Parathyroid adenoma (tissue), 2 donors: ENCODE data around the gene SMIM13.
A peak's percentile ranks its signal among the peaks of the same experiment; 100 is the strongest.

Source experiments
- H2AFZ ChIP-seq: fragments of 300-600 bp; sonication (generic); one replicate; pipeline ENCODE4 v1.7.0; 2017; ENCODE audit warnings: antibody characterized with exemption, mild to moderate bottlenecking
- H3K27ac ChIP-seq: fragments of 300-600 bp; sonication (generic); one replicate; pipeline ENCODE4 v1.7.0; 2017
- H3K27me3 ChIP-seq: fragments of 300-600 bp; sonication (generic); one replicate; pipeline ENCODE4 v1.7.0; 2017; ENCODE audit warnings: low read length; ENCODE audit not compliant: control insufficient read depth, insufficient read depth
- H3K36me3 ChIP-seq: fragments of 300-600 bp; sonication (generic); one replicate; pipeline ENCODE4 v1.7.0; 2017; ENCODE audit warnings: low read length; ENCODE audit not compliant: control insufficient read depth, insufficient read depth
- H3K4me1 ChIP-seq: fragments of 300-600 bp; sonication (generic); one replicate; pipeline ENCODE4 v1.7.0; 2017; ENCODE audit warnings: control low read depth
- H3K4me2 ChIP-seq: fragments of 300-600 bp; sonication (generic); one replicate; pipeline ENCODE4 v1.7.0; 2017; ENCODE audit warnings: low read length
- H3K4me3 ChIP-seq: fragments of 300-600 bp; sonication (generic); one replicate; pipeline ENCODE4 v1.7.0; 2017; ENCODE audit warnings: low read depth, low read length
- H3K79me2 ChIP-seq: fragments of 300-600 bp; sonication (generic); one replicate; pipeline ENCODE4 v1.7.0; 2017; ENCODE audit warnings: control low read depth
- H3K9ac ChIP-seq: fragments of 300-600 bp; sonication (generic); one replicate; pipeline ENCODE4 v1.7.0; 2017; ENCODE audit warnings: mild to moderate bottlenecking
- H3K9me3 ChIP-seq: fragments of 300-600 bp; sonication (generic); one replicate; pipeline ENCODE4 v1.7.0; 2017; ENCODE audit warnings: low read length; ENCODE audit not compliant: control insufficient read depth
- CTCF ChIP-seq: fragments of 300-600 bp; sonication (generic); IDR thresholded peaks from one replicate; pipeline ENCODE4 v1.7.0; 2017; ENCODE audit warnings: antibody characterized with exemption, mild to moderate bottlenecking
- donor health status: primary hyperparathyroidism.

SMIM13 gene

DNA sequence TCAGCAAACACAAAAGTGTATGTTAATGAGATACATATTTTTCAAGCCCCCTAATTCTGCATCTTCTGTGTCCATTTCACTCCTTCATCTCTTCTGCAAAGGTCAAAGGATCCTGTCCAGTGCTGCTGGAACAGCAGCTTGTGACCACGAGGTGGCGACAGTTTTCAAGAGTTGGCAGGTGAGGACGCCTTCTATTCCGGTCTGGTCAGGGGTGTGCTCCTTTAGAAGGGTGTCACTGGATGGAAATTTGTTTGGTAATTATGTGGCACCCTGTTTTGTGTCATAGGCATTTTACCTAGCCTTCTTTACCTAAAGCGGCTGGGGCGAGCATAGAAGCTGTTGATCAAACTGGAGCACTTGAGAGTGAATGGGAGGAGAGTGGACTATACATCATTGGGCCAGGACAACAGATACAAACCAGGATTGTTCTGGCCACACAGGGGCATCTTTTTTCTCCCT lies 50.8 kb downstream of the SMIM13 start:
- no peak overlapping the region for H3K4me2 ChIP-seq
- no peaks in the 10 kb centered on the region for H3K9me3 ChIP-seq
- no peaks in the 10 kb centered on the region for H3K79me2 ChIP-seq
- no peak overlapping the region for H2AFZ ChIP-seq
- no peak overlapping the region for H3K4me3 ChIP-seq
- H3K36me3 ChIP-seq = no peaks in the 10 kb centered on the region
- TF ChIP-seq CTCF = peak; percentile 94
- H3K27me3 ChIP-seq = no peaks in the 10 kb centered on the region
- H3K9ac ChIP-seq = no peak overlapping the region
- no peaks in the 10 kb centered on the region for H3K4me1 ChIP-seq
- H3K27ac ChIP-seq = no peak overlapping the region

- H3K4me2 ChIP-seq = no peak overlapping the region
- no peaks in the 10 kb centered on the region for H3K4me1 ChIP-seq
- no peaks in the 10 kb centered on the region for H3K9me3 ChIP-seq
- H3K36me3 ChIP-seq = no peaks in the 10 kb centered on the region
- no peak overlapping the region for H3K27ac ChIP-seq
- no peaks in the 10 kb centered on the region for H3K79me2 ChIP-seq
- no peaks in the 10 kb centered on the region for H3K27me3 ChIP-seq
- no peak overlapping the region for H3K4me3 ChIP-seq
- H2AFZ ChIP-seq = no peak overlapping the region
- no peak for TF ChIP-seq CTCF
- no peak overlapping the region for H3K9ac ChIP-seq
These were observed 52.6 kb downstream of the SMIM13 start for GRCh38 chr6:11146117-11146826.

- Histone ChIP-seq H3K27me3 (no peaks in the 10 kb centered on the region), H3K36me3 (no peaks in the 10 kb centered on the region), H3K79me2 (no peaks in the 10 kb centered on the region), H3K4me1 (no peaks in the 10 kb centered on the region), H3K4me3 (no peak overlapping the region), H2AFZ (no peak overlapping the region), H3K9ac (no peak overlapping the region), H3K27ac (no peak overlapping the region), H3K4me2 (no peak overlapping the region), H3K9me3 (no peaks in the 10 kb centered on the region)
- TF ChIP-seq CTCF = no peak
These were observed 55.9 kb downstream of the SMIM13 start for GRCh38 chr6:11149551-11149950.

GRCh38 chr6:11151488-11151887 lies 57.9 kb downstream of the SMIM13 start:
- Histone ChIP-seq H3K27me3 (no peaks in the 10 kb centered on the region), H3K9ac (no peak overlapping the region), H3K27ac (no peak overlapping the region), H3K4me1 (no peaks in the 10 kb centered on the region), H3K36me3 (no peaks in the 10 kb centered on the region), H3K4me3 (no peak overlapping the region), H3K4me2 (no peak overlapping the region), H3K9me3 (no peaks in the 10 kb centered on the region), H3K79me2 (no peaks in the 10 kb centered on the region), H2AFZ (no peak overlapping the region)
- no peak for TF ChIP-seq CTCF

- H2AFZ ChIP-seq = no peak overlapping the region
- H3K4me2 ChIP-seq = no peak overlapping the region
- TF ChIP-seq CTCF = no peak
- no peaks in the 10 kb centered on the region for H3K36me3 ChIP-seq
- H3K9me3 ChIP-seq = no peaks in the 10 kb centered on the region
- no peaks in the 10 kb centered on the region for H3K27me3 ChIP-seq
- H3K79me2 ChIP-seq = no peaks in the 10 kb centered on the region
- no peak overlapping the region for H3K4me3 ChIP-seq
- H3K9ac ChIP-seq = no peak overlapping the region
- H3K27ac ChIP-seq = no peak overlapping the region
- H3K4me1 ChIP-seq = no peaks in the 10 kb centered on the region
These were observed 58.9 kb downstream of the SMIM13 start for GRCh38 chr6:11152581-11152980.
